Activated T-cell treated with anti-CD3 and anti-CD28 coated beads for 1 hour (primary cell): ENCODE measurements around the gene SAYSD1.

ENCODE experiments used
- DNase-seq: peaks from one replicate; pipeline ENCODE4 v3.0.0-alpha.2; 2020; ENCODE audit warnings: low read depth

The SAYSD1 gene

DNA sequence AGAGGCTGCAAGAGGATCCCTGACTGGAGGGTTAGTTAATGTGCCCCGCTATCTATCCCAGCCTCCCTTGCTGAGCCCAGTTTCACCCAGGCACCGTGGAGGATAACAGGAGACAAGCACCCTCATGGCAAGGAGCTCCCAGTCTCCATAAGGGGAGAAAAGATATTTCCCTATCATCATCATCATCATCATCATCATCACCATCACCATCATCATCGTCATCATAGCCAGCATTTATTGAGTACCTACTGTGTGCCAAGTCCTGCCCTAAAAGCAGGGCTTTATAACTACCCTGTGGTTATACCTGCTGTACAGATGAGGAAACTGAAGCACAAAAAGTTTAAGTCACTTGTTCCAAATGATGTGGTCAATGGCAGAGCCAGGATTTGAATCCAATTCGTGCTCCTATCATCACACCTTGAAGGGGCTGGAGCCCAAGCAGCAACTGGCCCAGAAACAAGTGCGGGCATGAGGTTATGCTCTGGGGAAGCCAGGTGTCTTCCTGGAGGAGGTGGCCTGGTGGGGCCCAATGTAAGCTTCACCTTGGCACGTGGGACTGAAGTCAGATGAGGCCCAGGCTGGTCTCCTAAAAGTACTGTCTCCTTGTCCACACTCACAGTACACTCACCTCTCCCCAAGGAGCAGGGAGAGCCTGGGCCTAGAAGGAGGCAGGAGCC is 56.4 kb downstream of the SAYSD1 start:
- DNase-seq: no peak

DNA sequence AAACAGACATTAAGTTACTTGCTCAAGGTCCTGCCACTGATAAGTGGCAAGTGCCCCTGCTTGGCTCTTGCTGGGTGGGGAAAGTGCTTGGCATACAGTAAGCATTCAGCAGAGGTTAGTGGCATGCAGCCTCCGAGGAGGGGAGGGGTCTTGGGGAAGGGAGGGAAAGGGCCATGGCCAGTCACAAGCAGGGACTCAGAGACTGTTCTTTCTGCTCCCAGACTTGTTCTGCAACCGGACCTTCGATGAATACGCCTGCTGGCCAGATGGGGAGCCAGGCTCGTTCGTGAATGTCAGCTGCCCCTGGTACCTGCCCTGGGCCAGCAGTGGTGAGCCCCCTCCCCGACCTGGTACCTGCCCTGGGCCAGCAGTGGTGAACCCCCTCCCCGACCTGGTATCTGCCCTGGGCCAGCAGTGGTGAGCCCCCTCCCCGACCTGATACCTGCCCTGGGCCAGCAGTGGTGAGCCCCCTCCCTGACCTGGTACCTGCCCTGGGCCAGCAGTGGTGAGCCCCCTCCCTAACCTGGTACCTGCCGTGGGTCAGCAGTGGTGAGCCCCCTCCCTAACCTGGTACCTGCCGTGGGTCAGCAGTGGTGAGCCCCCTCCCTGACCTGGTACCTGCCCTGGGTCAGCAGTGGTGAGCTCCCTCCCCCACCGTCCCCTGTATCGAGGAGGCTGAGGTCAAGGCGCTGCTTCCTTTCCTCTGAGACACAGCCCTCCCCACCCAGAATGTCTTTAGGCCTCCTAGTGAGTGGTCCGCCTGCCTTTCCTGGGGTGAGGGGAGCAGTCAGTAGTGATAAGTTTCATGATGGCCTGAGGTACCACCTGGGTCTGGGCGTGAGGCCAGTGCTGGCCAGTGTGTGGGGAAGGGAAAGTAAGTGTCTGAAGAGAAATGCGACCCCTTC is 57.5 kb downstream of the SAYSD1 start:
- no peak for DNase-seq

DNA sequence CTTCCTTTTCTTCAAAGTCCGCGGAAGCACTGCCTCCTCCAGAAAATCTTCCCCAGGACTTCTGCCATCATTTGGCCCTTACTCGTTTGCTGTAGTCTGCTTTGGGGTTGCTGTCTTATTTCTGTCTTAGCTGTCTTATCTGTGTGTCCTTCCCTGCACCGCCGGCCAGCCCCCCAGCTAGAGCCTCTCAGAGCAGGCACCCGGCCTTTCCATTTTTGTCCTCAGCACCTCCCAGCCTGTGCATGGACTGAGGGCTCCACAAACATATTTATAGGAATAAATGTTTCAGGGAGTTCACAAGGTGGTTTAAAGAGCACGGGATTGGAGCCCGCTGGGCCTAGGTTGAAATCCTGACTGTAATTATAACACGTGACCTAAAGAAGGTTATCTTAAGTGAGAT is 58.3 kb downstream of the SAYSD1 start:
- DNase-seq: no peak

DNA sequence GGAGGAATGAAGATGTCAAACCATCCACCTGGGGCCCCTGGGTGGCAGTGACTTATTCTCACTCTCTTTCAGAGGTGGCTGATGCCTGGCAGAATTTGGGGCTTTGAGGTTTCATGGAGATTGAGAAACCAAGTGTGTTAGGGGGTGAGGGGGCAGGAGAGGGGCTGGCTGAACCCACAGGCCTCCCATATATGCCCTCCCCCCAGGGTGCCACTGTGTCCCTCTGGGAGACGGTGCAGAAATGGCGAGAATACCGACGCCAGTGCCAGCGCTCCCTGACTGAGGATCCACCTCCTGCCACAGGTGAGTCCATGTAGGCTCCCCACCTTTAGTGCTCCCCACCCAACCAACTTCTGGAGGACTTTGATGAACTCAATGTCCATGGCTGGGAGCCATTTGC is 58.8 kb downstream of the SAYSD1 start:
- no peak for DNase-seq

DNA sequence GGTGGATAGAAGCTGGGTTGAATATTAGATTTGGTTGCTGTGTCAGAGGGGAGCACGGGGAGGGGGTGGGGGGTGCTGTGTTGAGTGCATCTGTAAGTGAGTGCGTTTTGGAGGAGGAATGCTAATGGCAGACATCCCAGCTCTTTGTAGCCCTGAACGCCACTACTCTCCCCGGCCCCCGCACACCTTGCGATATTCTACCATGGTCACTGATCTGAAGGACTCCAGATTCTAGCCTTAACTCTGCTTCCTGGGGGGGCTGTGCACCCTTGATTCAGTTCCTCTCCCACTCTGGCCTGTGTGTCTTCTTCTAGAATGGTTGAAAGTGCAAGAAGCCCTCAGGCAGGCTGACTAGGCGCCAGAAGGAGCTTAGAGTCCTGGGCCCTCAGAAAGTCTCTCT is 59.3 kb downstream of the SAYSD1 start:
- no peak for DNase-seq

- no peak for DNase-seq
Measured at GRCh38 chr6:39054577-39055142, 60.3 kb downstream of the SAYSD1 start.
